Esophagus (tissue), 2 donors: Measurements from ENCODE around the gene FIP1L1. TPM values are rescaled to one million over a fixed set of nuclear protein-coding genes. Genes with fewer than 3 reads are reported as not detected.

ENCODE experiments used
- H3K27ac ChIP-seq, 2 donors: one replicate each; pipeline ENCODE4 v1.5.1; 2013; ENCODE audit warnings: low read depth in 2 of 2, mild to moderate bottlenecking in 2 of 2, inconsistent platforms in 1 of 2, low read length in 1 of 2, moderate library complexity in 1 of 2
- H3K27me3 ChIP-seq, 2 donors: one replicate each; pipeline ENCODE4 v1.6.1; 2013; ENCODE audit warnings: low read length in 2 of 2, control low read depth in 1 of 2, mild to moderate bottlenecking in 1 of 2; ENCODE audit not compliant: insufficient read depth in 2 of 2, control insufficient read depth in 1 of 2
- H3K36me3 ChIP-seq, 2 donors: one replicate each; pipeline ENCODE4 v1.6.1; 2013; ENCODE audit warnings: low read length in 1 of 2; ENCODE audit not compliant: control insufficient read depth in 2 of 2, insufficient read depth in 2 of 2
- H3K4me1 ChIP-seq, 2 donors: one replicate each; pipeline ENCODE4 v1.6.1; 2013; ENCODE audit warnings: low read length in 1 of 2; ENCODE audit not compliant: control insufficient read depth in 2 of 2, insufficient read depth in 2 of 2
- H3K4me3 ChIP-seq, 2 donors: one replicate each; pipeline ENCODE4 v1.5.1; 2013; ENCODE audit warnings: low read length in 2 of 2, mild to moderate bottlenecking in 2 of 2, low read depth in 1 of 2, moderate library complexity in 1 of 2
- H3K9me3 ChIP-seq, 2 donors: one replicate each; pipeline ENCODE4 v1.6.1; 2013; ENCODE audit warnings: mild to moderate bottlenecking in 2 of 2, low read depth in 1 of 2, low read length in 1 of 2, moderate library complexity in 1 of 2; ENCODE audit not compliant: control insufficient read depth in 2 of 2, insufficient read depth in 1 of 2
- WGBS, 2 donors: extraction: QIAGEN DNeasy Blood & Tissue Kit; methylation state at CpG; one replicate each; pipeline ENCODE4 v1.1.7; 2013; 5-methylcytosine and 5-hydroxymethylcytosine counted together
- polyA plus RNA-seq, 2 donors: library from polyadenylated mRNA; stranded (reverse); fragments of 200-250 nt; gene quantifications; one replicate each; pipeline ENCODE4 v1.2.3, GENCODE V29; 2013
- donor health status: healthy with polysubstance abuse.
- donor health status: Bipolar disorder and iron deficiency.

The FIP1L1 gene
- polyA plus RNA-seq, 2 donors: 17.8 to 22.3 TPM

DNA sequence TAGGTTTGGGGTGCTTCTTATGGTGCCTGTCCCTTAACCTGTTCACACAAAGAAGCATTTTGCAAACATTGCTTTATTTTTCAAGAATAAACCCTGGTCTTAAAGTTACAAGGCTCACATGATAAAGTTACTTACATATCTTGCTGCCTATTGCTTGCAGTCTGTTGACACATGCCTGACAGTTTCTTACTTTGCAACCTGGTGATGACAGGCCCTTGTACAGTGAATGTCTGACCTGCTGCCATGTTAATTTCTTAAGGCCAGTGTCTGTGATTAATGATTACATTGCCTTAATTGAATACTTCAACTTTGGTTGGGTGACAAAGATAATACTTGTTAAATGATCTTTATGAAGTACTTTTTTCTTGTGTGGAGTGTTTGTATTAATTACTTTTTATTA is 49.9 kb downstream of the FIP1L1 start:
- no peak overlapping the region for H3K27ac ChIP-seq
- no peak overlapping the region for H3K4me3 ChIP-seq
- H3K27me3 ChIP-seq: no peaks in the 10 kb centered on the region
- no peaks in the 10 kb centered on the region for H3K9me3 ChIP-seq
- no peaks in the 10 kb centered on the region for H3K4me1 ChIP-seq
- peaks cover 0 to 5% of the 10 kb centered on the region in 2 donors for H3K36me3 ChIP-seq

DNA sequence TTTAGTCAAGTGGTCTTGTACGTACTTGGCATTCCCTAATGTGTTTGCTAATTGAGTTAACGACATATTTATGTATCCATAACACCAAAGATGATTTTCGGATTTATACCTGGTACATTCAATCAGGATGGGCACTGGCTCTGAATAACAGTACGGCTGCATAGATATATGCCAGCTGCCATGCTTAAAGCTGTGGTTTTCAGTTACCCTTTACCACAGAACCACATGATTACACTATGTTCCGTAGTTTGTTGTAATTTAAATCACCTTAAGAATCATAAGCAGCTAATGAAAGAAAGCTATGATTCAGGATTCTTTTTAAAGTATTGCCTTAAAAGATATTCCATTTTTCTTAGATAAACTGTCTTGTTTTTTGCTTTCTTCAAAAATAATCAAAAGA is 53.6 kb downstream of the FIP1L1 start:
- Histone ChIP-seq H3K36me3 (peaks cover 0 to 5% of the 10 kb centered on the region in 2 donors), H3K4me1 (no peaks in the 10 kb centered on the region), H3K4me3 (no peak overlapping the region), H3K27me3 (no peaks in the 10 kb centered on the region), H3K27ac (no peak overlapping the region), H3K9me3 (no peaks in the 10 kb centered on the region)
- WGBS, 2 donors: 85 to 86% methylated on average over 5 of the region's 5 CpGs

DNA sequence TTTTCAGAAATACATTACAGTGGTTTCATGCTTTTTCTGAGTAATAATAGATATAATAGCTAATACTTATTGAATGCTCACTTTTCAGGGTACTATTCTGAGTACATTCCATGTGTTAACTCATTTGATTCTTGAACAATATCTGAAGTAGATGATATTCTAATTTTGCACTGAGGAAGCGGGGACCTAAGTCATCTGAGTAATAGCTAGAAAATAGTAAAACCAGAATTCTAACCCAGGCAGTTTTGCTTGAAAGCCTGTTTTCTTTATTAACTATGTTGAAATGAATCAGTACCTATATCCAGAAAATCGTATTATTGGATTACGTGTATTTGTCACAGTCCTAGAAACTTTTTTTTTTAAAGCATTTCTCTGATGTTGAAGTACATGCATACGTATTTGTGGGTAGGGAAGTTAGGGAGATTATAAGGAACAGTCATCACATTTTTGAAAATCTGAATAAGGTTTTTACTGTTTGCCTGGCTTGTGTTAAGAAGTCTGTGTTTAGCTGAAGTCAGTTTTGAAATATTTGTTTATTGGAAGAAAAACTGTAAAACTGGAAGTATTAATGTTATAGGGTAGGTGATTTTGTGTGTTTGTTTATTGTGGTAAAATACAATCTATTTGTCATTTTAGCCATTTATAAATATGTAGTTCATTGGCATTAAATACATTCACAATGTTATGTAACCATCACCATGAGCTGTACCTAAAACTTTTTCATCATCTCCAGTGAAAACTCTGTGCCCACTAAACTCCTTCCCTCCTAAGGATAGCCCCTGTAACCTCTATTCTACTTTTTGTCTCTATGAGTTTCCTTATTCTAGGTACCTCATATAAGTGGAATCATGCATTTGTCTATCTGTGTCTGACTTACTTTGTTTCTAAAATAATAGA is 55.3 kb downstream of the FIP1L1 start:
- Histone ChIP-seq H3K9me3 (no peaks in the 10 kb centered on the region), H3K36me3 (peaks cover 0 to 5% of the 10 kb centered on the region in 2 donors), H3K4me1 (no peaks in the 10 kb centered on the region), H3K27me3 (no peaks in the 10 kb centered on the region), H3K4me3 (no peak overlapping the region), H3K27ac (no peak overlapping the region)
- 83 to 87% methylated on average over 4 of the region's 4 CpGs for WGBS, 2 donors

DNA sequence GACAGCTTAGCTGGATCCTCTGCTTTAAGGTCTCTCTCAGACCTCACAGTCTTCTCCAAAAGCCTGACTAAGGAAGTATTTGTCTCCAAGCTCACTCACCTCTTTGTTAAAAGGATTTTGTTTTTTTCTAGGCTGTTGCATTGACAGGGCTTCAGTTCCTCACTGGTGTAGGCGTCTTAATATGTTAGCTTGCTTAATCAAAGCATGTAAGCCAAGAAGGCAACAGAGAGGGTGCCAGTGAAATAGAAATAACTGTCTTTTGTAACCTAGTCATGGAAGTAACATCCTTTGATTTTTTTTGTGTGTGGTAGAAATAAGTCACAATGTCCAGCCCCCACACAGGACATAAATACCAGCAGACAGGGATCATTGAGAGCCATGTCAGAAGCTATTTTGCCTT is 58.8 kb downstream of the FIP1L1 start:
- H3K4me3 ChIP-seq: no peak overlapping the region
- WGBS, 2 donors: 88 to 93% methylated on average over 1 of the region's 1 CpG
- H3K36me3 ChIP-seq: no peaks in the 10 kb centered on the region
- H3K27me3 ChIP-seq: no peaks in the 10 kb centered on the region
- H3K4me1 ChIP-seq: no peaks in the 10 kb centered on the region
- H3K27ac ChIP-seq: no peak overlapping the region
- H3K9me3 ChIP-seq: no peaks in the 10 kb centered on the region

DNA sequence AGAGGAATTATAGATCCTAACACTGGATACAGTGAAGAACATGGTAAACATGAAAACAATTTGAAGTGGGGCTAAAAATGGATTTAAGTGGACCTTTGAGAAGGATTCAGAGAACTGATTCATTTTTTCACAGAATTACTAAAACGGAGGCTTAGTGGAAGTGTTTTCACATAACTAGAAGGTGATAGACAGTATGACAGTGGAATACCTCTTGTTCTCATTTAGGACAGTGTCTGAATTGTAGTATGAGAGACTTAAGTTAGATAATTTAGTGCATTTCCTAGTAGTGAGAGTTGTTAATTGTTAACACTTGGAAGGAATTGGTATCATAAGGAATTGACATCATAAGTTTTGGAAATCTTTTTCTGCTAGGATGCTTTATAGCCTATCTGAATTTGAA is 64.1 kb downstream of the FIP1L1 start:
- WGBS, 2 donors: 94 to 100% methylated on average over 1 of the region's 1 CpG
- Histone ChIP-seq H3K36me3 (peaks cover 0 to 3% of the 10 kb centered on the region in 2 donors), H3K4me3 (no peak overlapping the region)

DNA sequence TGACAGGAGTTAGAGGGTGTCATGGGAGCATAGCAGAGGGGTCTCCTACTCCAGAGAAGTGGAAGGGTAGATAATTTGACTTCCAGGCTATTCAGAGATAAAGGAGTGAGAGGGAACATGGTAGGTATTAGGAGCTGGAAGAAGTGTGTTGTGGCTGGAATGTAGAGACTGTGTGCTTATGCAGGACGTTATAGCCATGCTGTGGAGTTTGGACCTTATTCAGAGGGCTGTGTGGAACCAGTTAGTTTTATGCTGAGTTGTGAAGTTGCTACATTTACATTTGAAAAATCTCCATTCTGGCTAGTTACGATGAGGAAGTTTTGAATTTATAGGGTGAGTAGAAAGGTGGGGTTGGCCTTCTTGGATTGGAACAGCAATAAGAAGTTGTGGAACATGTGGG is 67.5 kb downstream of the FIP1L1 start:
- 94 to 96% methylated on average over 2 of the region's 2 CpGs for WGBS, 2 donors
- H3K9me3 ChIP-seq: no peaks in the 10 kb centered on the region
- no peak overlapping the region for H3K27ac ChIP-seq

More for the DNA sequence above, 64.1 kb downstream of the FIP1L1 start:
- Histone ChIP-seq H3K27me3 (no peaks in the 10 kb centered on the region), H3K27ac (no peak overlapping the region), H3K9me3 (no peaks in the 10 kb centered on the region), H3K4me1 (no peaks in the 10 kb centered on the region)

DNA sequence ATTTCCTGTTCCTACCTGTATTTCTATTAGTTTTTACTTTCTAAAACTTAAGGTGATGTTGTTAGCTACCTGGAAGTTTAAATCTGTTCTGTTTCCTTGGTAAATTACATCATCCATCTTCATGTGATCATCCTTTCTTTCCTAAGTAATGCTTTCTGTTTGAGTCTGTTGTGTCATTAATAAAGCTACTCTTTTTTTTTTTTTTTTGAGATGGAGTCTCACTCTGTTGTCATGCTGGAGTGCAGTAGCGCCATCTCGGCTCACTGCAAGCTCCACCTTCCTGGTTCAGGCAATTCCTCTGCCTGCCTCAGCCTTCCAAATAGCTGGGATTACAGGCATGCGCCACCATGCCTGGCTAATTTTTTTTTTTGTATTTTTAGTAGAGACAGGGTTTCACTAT is 73.3 kb downstream of the FIP1L1 start:
- WGBS, 2 donors: 89% methylated on average over 3 of the region's 3 CpGs
- Histone ChIP-seq H3K4me1 (no peaks in the 10 kb centered on the region), H3K9me3 (no peaks in the 10 kb centered on the region), H3K36me3 (peaks cover 0 to 8% of the 10 kb centered on the region in 2 donors), H3K27ac (no peak overlapping the region), H3K4me3 (no peak overlapping the region), H3K27me3 (no peaks in the 10 kb centered on the region)

More for the DNA sequence above, 67.5 kb downstream of the FIP1L1 start:
- no peaks in the 10 kb centered on the region for H3K27me3 ChIP-seq
- no peaks in the 10 kb centered on the region for H3K4me1 ChIP-seq
- peaks cover 0 to 3% of the 10 kb centered on the region in 2 donors for H3K36me3 ChIP-seq
- no peak overlapping the region for H3K4me3 ChIP-seq

DNA sequence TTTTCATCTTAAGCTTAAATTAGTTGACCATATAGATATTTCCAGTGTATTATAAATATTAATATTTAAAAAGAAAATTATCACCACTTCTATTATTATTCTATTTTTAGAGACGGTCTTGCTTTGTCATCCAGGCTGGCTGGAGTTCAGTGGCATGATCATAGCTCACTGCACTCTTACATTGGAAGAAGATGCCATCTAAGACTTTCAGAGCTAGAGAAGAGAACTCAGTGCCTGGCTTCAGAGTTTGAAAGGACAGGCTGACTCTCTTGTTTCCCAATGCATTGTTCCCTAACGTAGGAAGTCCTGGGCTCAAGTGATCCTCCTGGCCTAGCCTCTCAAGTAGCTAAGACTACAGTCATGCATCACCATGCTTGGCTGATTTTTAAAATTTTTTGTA is 75.9 kb downstream of the FIP1L1 start:
- WGBS, 2 donors: 87 to 97% methylated on average over 2 of the region's 2 CpGs
- H3K9me3 ChIP-seq: no peaks in the 10 kb centered on the region
- H3K27ac ChIP-seq: no peak overlapping the region
- H3K27me3 ChIP-seq: no peaks in the 10 kb centered on the region
- H3K4me3 ChIP-seq: no peak overlapping the region
- no peaks in the 10 kb centered on the region for H3K4me1 ChIP-seq
- peaks cover 0 to 8% of the 10 kb centered on the region in 2 donors for H3K36me3 ChIP-seq

DNA sequence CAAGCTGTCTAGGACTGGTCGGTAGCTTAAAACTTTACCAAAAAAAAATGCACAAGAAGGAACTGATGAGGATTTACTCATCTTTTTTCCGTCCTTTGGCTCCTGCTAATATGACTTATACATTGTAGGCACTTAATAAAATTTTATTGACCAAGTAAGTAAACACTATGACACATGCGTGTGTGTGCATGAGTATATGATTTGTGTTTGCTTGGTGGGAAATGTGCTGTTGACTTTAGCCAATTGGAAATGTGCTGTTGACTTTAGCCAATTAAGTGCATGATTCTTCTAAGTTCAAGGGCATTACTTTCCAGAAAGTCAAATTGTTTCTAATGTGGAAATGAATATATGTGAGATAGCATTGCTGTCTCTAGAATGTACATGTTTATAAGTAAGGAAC is 78.3 kb downstream of the FIP1L1 start:
- H3K27ac ChIP-seq: no peak overlapping the region
- peaks cover 0 to 11% of the 10 kb centered on the region in 2 donors for H3K36me3 ChIP-seq
- no peaks in the 10 kb centered on the region for H3K4me1 ChIP-seq
- H3K4me3 ChIP-seq: no peak overlapping the region
- WGBS, 2 donors: 74 to 92% methylated on average over 3 of the region's 3 CpGs
- H3K9me3 ChIP-seq: no peaks in the 10 kb centered on the region
- H3K27me3 ChIP-seq: no peaks in the 10 kb centered on the region

DNA sequence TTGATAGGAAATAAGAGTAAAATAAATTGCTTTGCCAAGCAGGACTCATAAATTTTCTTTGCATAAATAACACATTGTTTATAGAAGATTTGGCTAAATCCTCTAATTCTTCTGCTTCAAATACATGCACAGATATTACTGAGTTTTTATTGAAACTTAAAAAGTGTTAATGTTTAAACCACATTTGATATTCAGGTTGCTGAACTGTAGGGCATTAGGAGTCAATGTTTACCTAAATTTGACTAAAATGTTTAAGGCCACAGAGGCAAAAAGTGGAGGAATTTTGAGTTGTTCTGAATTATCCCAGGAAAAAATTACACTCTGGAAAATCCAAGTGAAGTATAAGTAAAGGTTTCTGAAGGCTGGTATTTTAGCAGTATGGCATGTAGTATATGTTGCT is 78.7 kb downstream of the FIP1L1 start:
- H3K27ac ChIP-seq: no peak overlapping the region
- no peak overlapping the region for H3K4me3 ChIP-seq
- no peaks in the 10 kb centered on the region for H3K4me1 ChIP-seq
- no peaks in the 10 kb centered on the region for H3K27me3 ChIP-seq
- H3K9me3 ChIP-seq: no peaks in the 10 kb centered on the region
- peaks cover 0 to 11% of the 10 kb centered on the region in 2 donors for H3K36me3 ChIP-seq
